ENCODE results near the gene SOCS3. TPM values are rescaled to one million over a fixed set of nuclear protein-coding genes. Genes with fewer than 3 reads are reported as not detected.

The SOCS3 gene
- total and polyA plus RNA-seq, 4 donors = 65.8 to 545 (median 113) TPM

- ATAC-seq (ENCODE audit: insufficient read depth, low FRiP score) = peak; percentile 14
- H3K4me1 ChIP-seq (ENCODE audit: control insufficient read depth in 5 of 5, insufficient read depth in 5 of 5, low read length in 5 of 5) = peaks cover 0 to 36% (median 25%) of the 10 kb centered on the region in 5 donors
Observed at GRCh38 chr17:78316867-78317789, 42.7 kb downstream of the SOCS3 start.

DNA sequence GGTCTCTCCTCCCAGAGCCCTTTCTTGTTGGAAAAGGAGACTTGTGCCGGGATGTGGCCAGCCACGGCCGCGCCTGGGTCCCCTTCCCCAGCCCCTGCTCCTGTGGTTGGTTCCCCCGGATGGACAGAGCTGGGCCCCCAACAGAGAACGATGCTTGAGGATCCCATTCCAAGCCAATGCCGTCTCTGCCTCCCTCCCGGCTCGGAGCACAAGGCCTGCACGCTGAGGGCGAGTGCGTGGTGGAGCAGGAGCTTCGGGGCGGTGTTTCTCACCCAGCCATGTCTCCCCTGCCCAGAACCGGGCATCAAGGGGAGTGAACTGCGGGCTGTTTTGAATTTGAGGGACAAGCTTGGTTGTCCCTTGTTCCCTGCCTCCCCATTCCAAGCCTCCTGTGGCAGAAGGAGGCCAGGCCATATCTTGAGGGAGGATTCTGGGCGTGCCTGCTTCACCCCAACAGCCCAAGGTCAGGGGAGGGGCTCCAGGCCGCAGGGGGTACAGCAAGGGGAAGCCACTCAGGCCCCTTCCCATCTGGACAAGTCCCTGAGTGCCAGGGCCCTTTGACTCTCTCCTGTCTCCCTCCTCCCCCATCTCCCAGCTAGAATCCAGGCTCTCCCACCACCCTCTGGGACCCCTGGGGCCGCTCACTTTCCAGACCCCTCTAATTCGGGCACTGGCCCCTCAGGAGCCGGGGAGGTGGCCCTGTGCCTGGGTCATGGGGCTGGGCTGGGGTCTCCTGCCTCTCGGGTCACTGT lies 43.6 kb downstream of the SOCS3 start:
- H3K4me3 ChIP-seq = no peak overlapping the region
- peak overlapping the region; percentile 22 to 86 for H3K27ac ChIP-seq (ENCODE audit: low read depth in 1 of 2, low read length in 1 of 2)
- H3K36me3 ChIP-seq (ENCODE audit: control insufficient read depth in 4 of 4, insufficient read depth in 4 of 4, low read length in 4 of 4) = no peaks in the 10 kb centered on the region
- TF ChIP-seq, protein P1, sequence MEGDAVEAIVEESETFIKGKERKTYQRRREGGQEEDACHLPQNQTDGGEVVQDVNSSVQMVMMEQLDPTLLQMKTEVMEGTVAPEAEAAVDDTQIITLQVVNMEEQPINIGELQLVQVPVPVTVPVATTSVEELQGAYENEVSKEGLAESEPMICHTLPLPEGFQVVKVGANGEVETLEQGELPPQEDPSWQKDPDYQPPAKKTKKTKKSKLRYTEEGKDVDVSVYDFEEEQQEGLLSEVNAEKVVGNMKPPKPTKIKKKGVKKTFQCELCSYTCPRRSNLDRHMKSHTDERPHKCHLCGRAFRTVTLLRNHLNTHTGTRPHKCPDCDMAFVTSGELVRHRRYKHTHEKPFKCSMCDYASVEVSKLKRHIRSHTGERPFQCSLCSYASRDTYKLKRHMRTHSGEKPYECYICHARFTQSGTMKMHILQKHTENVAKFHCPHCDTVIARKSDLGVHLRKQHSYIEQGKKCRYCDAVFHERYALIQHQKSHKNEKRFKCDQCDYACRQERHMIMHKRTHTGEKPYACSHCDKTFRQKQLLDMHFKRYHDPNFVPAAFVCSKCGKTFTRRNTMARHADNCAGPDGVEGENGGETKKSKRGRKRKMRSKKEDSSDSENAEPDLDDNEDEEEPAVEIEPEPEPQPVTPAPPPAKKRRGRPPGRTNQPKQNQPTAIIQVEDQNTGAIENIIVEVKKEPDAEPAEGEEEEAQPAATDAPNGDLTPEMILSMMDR (IDR thresholded peaks at IDR 0.05; ENCODE audit: control extremely low read depth, extremely low read depth) = no peak
- DNase-seq = no peak
- 72 to 79% methylated on average over 22 of the region's 22 CpGs for WGBS, 2 donors
- peaks cover 0 to 36% (median 25%) of the 10 kb centered on the region in 5 donors for H3K4me1 ChIP-seq (ENCODE audit: control insufficient read depth in 5 of 5, insufficient read depth in 5 of 5, low read length in 5 of 5)
- H3K9me3 ChIP-seq (ENCODE audit: control insufficient read depth in 4 of 4, insufficient read depth in 3 of 4, low read length in 3 of 4) = no peaks in the 10 kb centered on the region
- H3K9ac ChIP-seq (ENCODE audit: insufficient read depth in 1 of 2, low read length in 2 of 2) = no peak overlapping the region
- ATAC-seq (ENCODE audit: insufficient read depth, low FRiP score) = no peak
- H3K27me3 ChIP-seq (ENCODE audit: control insufficient read depth in 3 of 3, insufficient read depth in 3 of 3, low read length in 2 of 3) = no peaks in the 10 kb centered on the region

More at GRCh38 chr17:78316867-78317789, 42.7 kb downstream of the SOCS3 start:
- H3K9ac ChIP-seq (ENCODE audit: insufficient read depth in 1 of 2, low read length in 2 of 2) = no peak overlapping the region
- no peak overlapping the region for H3K4me3 ChIP-seq
- no peaks in the 10 kb centered on the region for H3K27me3 ChIP-seq (ENCODE audit: control insufficient read depth in 3 of 3, insufficient read depth in 3 of 3, low read length in 2 of 3)
- 42 to 44% methylated on average over 20 of the region's 20 CpGs for WGBS, 2 donors
- peak in 2 of 3 donors; percentile 54 to 64 for DNase-seq
- TF ChIP-seq, protein P1 (IDR thresholded peaks at IDR 0.05; ENCODE audit: control extremely low read depth, extremely low read depth) = no peak
- H3K36me3 ChIP-seq (ENCODE audit: control insufficient read depth in 4 of 4, insufficient read depth in 4 of 4, low read length in 4 of 4) = no peaks in the 10 kb centered on the region
- H3K9me3 ChIP-seq (ENCODE audit: control insufficient read depth in 4 of 4, insufficient read depth in 3 of 4, low read length in 3 of 4) = no peaks in the 10 kb centered on the region
- peak overlapping the region; percentile 22 to 86 for H3K27ac ChIP-seq (ENCODE audit: low read depth in 1 of 2, low read length in 1 of 2)

GRCh38 chr17:78315355-78316114 lies 44.3 kb downstream of the SOCS3 start:
- DNase-seq (no peak), ATAC-seq (ENCODE audit: insufficient read depth, low FRiP score) (peak; percentile 73)
- peaks cover 0 to 36% (median 25%) of the 10 kb centered on the region in 5 donors for H3K4me1 ChIP-seq (ENCODE audit: control insufficient read depth in 5 of 5, insufficient read depth in 5 of 5, low read length in 5 of 5)
- no peaks in the 10 kb centered on the region for H3K36me3 ChIP-seq (ENCODE audit: control insufficient read depth in 4 of 4, insufficient read depth in 4 of 4, low read length in 4 of 4)
- 15 to 19% methylated on average over 11 to 12 of the region's 12 CpGs for WGBS, 2 donors
- no peaks in the 10 kb centered on the region for H3K27me3 ChIP-seq (ENCODE audit: control insufficient read depth in 3 of 3, insufficient read depth in 3 of 3, low read length in 2 of 3)
- no peak overlapping the region for H3K4me3 ChIP-seq
- H3K9me3 ChIP-seq (ENCODE audit: control insufficient read depth in 4 of 4, insufficient read depth in 3 of 4, low read length in 3 of 4) = no peaks in the 10 kb centered on the region
- H3K27ac ChIP-seq (ENCODE audit: low read depth in 1 of 2, low read length in 1 of 2) = peak overlapping the region; percentile 22 to 86
- TF ChIP-seq, protein P1 (IDR thresholded peaks at IDR 0.05; ENCODE audit: control extremely low read depth, extremely low read depth) = no peak
- H3K9ac ChIP-seq (ENCODE audit: insufficient read depth in 1 of 2, low read length in 2 of 2) = peak overlapping the region in 1 of 2 donors; percentile 13

All from lung (tissue), 12 donors.